H1 (cell line): ENCODE measurements around the gene AP5S1. TPM values are rescaled to one million over a fixed set of nuclear protein-coding genes. Genes with fewer than 3 reads are reported as not detected.

Experiments
- CTCF ChIA-PET: fragments of 300-600 bp; sonication (Branson Sonifier 250); formaldehyde crosslinking; loops from one replicate; lab custom pipeline; 2021; ENCODE audit not compliant: partially characterized antibody; lab: Charles Lee
- POLR2A ChIA-PET: fragments of 300-600 bp; sonication (Branson Sonifier 250); formaldehyde crosslinking; loops from one replicate; lab custom pipeline; 2021; ENCODE audit warnings: inconsistent platforms; ENCODE audit not compliant: partially characterized antibody; lab: Charles Lee
- DNase-seq, 2 experiments: peaks; one replicate each; pipeline versions ENCODE4 v3.0.0 to v3.0.0-alpha.2; 2010 to 2022; ENCODE audit warnings: low spot score in 2 of 2, low read depth in 1 of 2, mixed read lengths in 1 of 2
- FAIRE-seq: peaks from 2 replicates; lab custom pipeline; 2011; peaks lifted over from hg19 to GRCh38; lab: Jason Lieb, UNC
- H2AFZ ChIP-seq: 2 replicates; pipeline ENCODE4 v1.8.1; 2012; ENCODE audit warnings: low read length, inconsistent platforms
- H2AK5ac ChIP-seq: 2 replicates; pipeline ENCODE4 v1.6.1; 2013; ENCODE audit warnings: low read depth, low read length
- H2BK120ac ChIP-seq: replicated peaks from 2 replicates; pipeline ENCODE3; 2013; ENCODE audit warnings: low read depth, low read length, inconsistent platforms
- H2BK12ac ChIP-seq: 2 replicates; pipeline ENCODE4 v1.6.1; 2013; ENCODE audit warnings: low read depth, low read length
- H2BK15ac ChIP-seq: 2 replicates; pipeline ENCODE4 v1.6.1; 2013; ENCODE audit warnings: low read length
- H2BK20ac ChIP-seq: 2 replicates; pipeline ENCODE4 v1.6.1; 2013; ENCODE audit warnings: low read length
- H2BK5ac ChIP-seq: 2 replicates; pipeline ENCODE4 v1.6.1; 2013; ENCODE audit warnings: low read depth, low read length
- H3K14ac ChIP-seq: 2 replicates; pipeline ENCODE4 v1.6.1; 2013; ENCODE audit warnings: inconsistent platforms; ENCODE audit not compliant: insufficient read length
- H3K18ac ChIP-seq: 2 replicates; pipeline ENCODE4 v1.6.1; 2013; ENCODE audit warnings: low read length; ENCODE audit errors: extremely low read depth
- H3K23ac ChIP-seq: 2 replicates; pipeline ENCODE4 v1.6.1; 2013; ENCODE audit warnings: inconsistent platforms; ENCODE audit not compliant: insufficient read length
- H3K23me2 ChIP-seq: 2 replicates; pipeline ENCODE4 v1.6.1; 2013; ENCODE audit warnings: low read depth, low read length
- H3K27ac ChIP-seq: 2 replicates; pipeline ENCODE4 v1.6.1; 2011; ENCODE audit warnings: low read depth, low read length, inconsistent platforms
- H3K27me3 ChIP-seq, 4 experiments: replicated peaks in 1 of 4; 1 replicate in 1 of 4; 2 replicates in 3 of 4; pipeline versions ENCODE4 v1.6.1 to v1.8.1; 2011 to 2013; ENCODE audit warnings: low read length in 3 of 4, mild to moderate bottlenecking in 3 of 4, inconsistent platforms in 2 of 4, mixed read lengths in 2 of 4, moderate library complexity in 1 of 4; ENCODE audit not compliant: control insufficient read depth in 3 of 4, insufficient read depth in 3 of 4; ENCODE audit errors: extremely low read depth in 1 of 4
- H3K36me3 ChIP-seq, 4 experiments: 2 replicates each; pipeline versions ENCODE4 v1.6.1 to v1.8.1; 2011 to 2013; ENCODE audit warnings: mild to moderate bottlenecking in 4 of 4, low read length in 3 of 4, moderate library complexity in 2 of 4, control low read depth in 1 of 4, inconsistent platforms in 1 of 4; ENCODE audit not compliant: insufficient read depth in 4 of 4, control insufficient read depth in 2 of 4
- H3K4ac ChIP-seq: replicated peaks from 2 replicates; pipeline ENCODE3; 2013; ENCODE audit warnings: low read length, low read depth, mixed read lengths, inconsistent platforms; ENCODE audit not compliant: insufficient read length
- H3K4me1 ChIP-seq, 4 experiments: replicated peaks in 1 of 4; 1 replicate in 1 of 4; 2 replicates in 3 of 4; pipeline versions ENCODE4 v1.6.1 to v1.8.1; 2011 to 2013; ENCODE audit warnings: low read length in 3 of 4, inconsistent platforms in 2 of 4, mixed read lengths in 1 of 4; ENCODE audit not compliant: insufficient read depth in 4 of 4, control insufficient read depth in 3 of 4
- H3K4me2 ChIP-seq, 2 experiments: 2 replicates each; pipeline versions ENCODE4 v1.6.1 to v1.8.1; 2011 to 2013; ENCODE audit warnings: low read depth in 2 of 2, low read length in 2 of 2, control low read depth in 1 of 2, inconsistent platforms in 1 of 2, mild to moderate bottlenecking in 1 of 2; ENCODE audit not compliant: insufficient read depth in 1 of 2
- H3K4me3 ChIP-seq, 4 experiments: fragments of 200-600, 300-600 bp in 1 of 4; sonication (generic), shearing (Covaris generic), sonication (Bioruptor Twin) in 1 of 4; 2 replicates each; pipeline versions ENCODE4 v1.5.1 to v1.8.1; 2011 to 2016; ENCODE audit warnings: low read length in 4 of 4, low read depth in 3 of 4, control low read depth in 2 of 4, inconsistent platforms in 2 of 4, mild to moderate bottlenecking in 2 of 4, mixed read lengths in 1 of 4, moderate library complexity in 1 of 4; ENCODE audit not compliant: insufficient read depth in 2 of 4; ENCODE audit errors: extremely low read depth in 1 of 4
- H3K56ac ChIP-seq: replicated peaks from 2 replicates; pipeline ENCODE3; 2013; ENCODE audit warnings: low read depth, mild to moderate bottlenecking, mixed read lengths, low read length, inconsistent platforms; ENCODE audit not compliant: insufficient read length
- H3K79me1 ChIP-seq: 2 replicates; pipeline ENCODE4 v1.6.1; 2013; ENCODE audit warnings: low read depth, low read length, control low read depth
- H3K79me2 ChIP-seq, 2 experiments: 2 replicates each; pipeline versions ENCODE4 v1.6.1 to v1.8.1; 2012 to 2013; ENCODE audit warnings: low read length in 2 of 2, mild to moderate bottlenecking in 2 of 2, inconsistent platforms in 1 of 2; ENCODE audit not compliant: insufficient read depth in 2 of 2, control insufficient read depth in 1 of 2
- H3K9ac ChIP-seq, 4 experiments: replicated peaks in 1 of 4; 1 replicate in 1 of 4; 2 replicates in 3 of 4; pipeline versions ENCODE4 v1.6.1 to v1.8.1; 2011 to 2013; ENCODE audit warnings: low read depth in 3 of 4, low read length in 3 of 4, control low read depth in 2 of 4, mild to moderate bottlenecking in 2 of 4, moderate library complexity in 2 of 4, inconsistent platforms in 1 of 4; ENCODE audit errors: extremely low read depth in 1 of 4
- H3K9me3 ChIP-seq, 2 experiments: 2 replicates each; pipeline versions ENCODE4 v1.6.1 to v1.8.1; 2012 to 2013; ENCODE audit warnings: mild to moderate bottlenecking in 2 of 2, moderate library complexity in 2 of 2, control low read depth in 1 of 2, inconsistent platforms in 1 of 2, low read depth in 1 of 2, low read length in 1 of 2, mixed read lengths in 1 of 2; ENCODE audit not compliant: insufficient read depth in 2 of 2
- H4K20me1 ChIP-seq, 2 experiments: replicated peaks in 1 of 2; 2 replicates each; pipeline versions ENCODE3 to v1.8.1; 2011 to 2013; ENCODE audit warnings: inconsistent platforms in 2 of 2, low read length in 2 of 2, mild to moderate bottlenecking in 1 of 2; ENCODE audit not compliant: insufficient read depth in 2 of 2, control insufficient read depth in 1 of 2
- H4K5ac ChIP-seq: 2 replicates; pipeline ENCODE4 v1.6.1; 2013; ENCODE audit warnings: low read length, low read depth, mixed read lengths, inconsistent platforms; ENCODE audit not compliant: insufficient read length
- H4K8ac ChIP-seq: 2 replicates; pipeline ENCODE4 v1.8.0; 2013; ENCODE audit warnings: mild to moderate bottlenecking, moderate library complexity, low read length, inconsistent platforms; ENCODE audit not compliant: insufficient read depth; ENCODE audit errors: extremely low read depth
- H4K91ac ChIP-seq: replicated peaks from 2 replicates; pipeline ENCODE3; 2013; ENCODE audit warnings: low read length, mixed read lengths, inconsistent platforms; ENCODE audit not compliant: insufficient read length
- BRCA1 ChIP-seq: IDR thresholded peaks from 2 replicates; pipeline ENCODE4 v1.6.1; 2012; ENCODE audit warnings: low read depth, low read length, improper control_type of control experiment
- CBX8 ChIP-seq: fragments of 300-800, 300-1000 bp; sonication (generic); IDR thresholded peaks from 2 replicates; pipeline ENCODE4 v1.7.1; 2016; ENCODE audit warnings: low read depth, low read length, borderline replicate concordance
- JUN ChIP-seq: IDR thresholded peaks from 2 replicates; pipeline ENCODE4 v1.6.1; 2011; ENCODE audit warnings: low read depth, mild to moderate bottlenecking, improper control_type of control experiment, low read length
- JUND ChIP-seq: IDR thresholded peaks from 2 replicates; pipeline ENCODE4 v1.6.1; 2011; ENCODE audit warnings: mild to moderate bottlenecking, improper control_type of control experiment, low read length
- POLR2A ChIP-seq, 2 experiments: IDR thresholded peaks; 1 replicate in 1 of 2; 2 replicates in 1 of 2; pipeline ENCODE4 v1.6.1; 2011; ENCODE audit warnings: low read depth in 2 of 2, low read length in 2 of 2, mild to moderate bottlenecking in 2 of 2; ENCODE audit errors: control extremely low read depth in 1 of 2
- SIN3A ChIP-seq, 2 experiments: IDR thresholded peaks in 1 of 2; conservative IDR thresholded peaks in 1 of 2; 2 replicates each; pipeline ENCODE4 v1.6.1; 2011 to 2012; ENCODE audit warnings: low read length in 2 of 2, improper control_type of control experiment in 1 of 2, low read depth in 1 of 2, mild to moderate bottlenecking in 1 of 2
- SP1 ChIP-seq: IDR thresholded peaks from 2 replicates; pipeline ENCODE4 v1.6.1; 2011; ENCODE audit warnings: low read depth, low read length
- TBP ChIP-seq: IDR thresholded peaks from 2 replicates; pipeline ENCODE4 v1.6.1; 2011; ENCODE audit warnings: low read depth, low read length, improper control_type of control experiment
- YY1 ChIP-seq: IDR thresholded peaks from 2 replicates; pipeline ENCODE4 v1.6.1; 2011; ENCODE audit warnings: low read depth, mild to moderate bottlenecking, low read length
- WGBS, 2 experiments: shearing (Covaris generic) in 1 of 2; methylation state at CpG; one replicate each; pipeline versions ENCODE4 v1.1.6 to v1.1.7; 2013 to 2015; ENCODE audit warnings: low lambda C conversion rate in 2 of 2, mixed read lengths in 2 of 2, inconsistent platforms in 1 of 2, low coverage in 1 of 2, missing lambda C conversion rate in 1 of 2; ENCODE audit not compliant: insufficient replicate concordance in 2 of 2, insufficient coverage in 1 of 2, insufficient read length in 1 of 2; ENCODE audit errors: extremely low coverage in 1 of 2, missing lambda C conversion rate in 1 of 2; 5-methylcytosine and 5-hydroxymethylcytosine counted together
- polyA plus RNA-seq, 7 experiments: library from polyadenylated mRNA; depleted of rRNA in 3 of 7; stranded (reverse) in 5 of 7; unstranded in 2 of 7; fragments of >200 nt in 5 of 7; fragments of 200-250 nt in 2 of 7; gene quantifications; 1 replicate in 5 of 7; 2 replicates in 1 of 7; 4 replicates in 1 of 7; pipeline versions ENCODE4 v1.2.1 to v1.2.3, GENCODE V29; 2011 to 2013; ENCODE audit warnings: missing spikeins in 2 of 7, mixed read lengths in 2 of 7
- total RNA-seq: library from RNA; stranded (reverse); fragmentation: NEBNext Ultra II Directional; extraction: Animal tissue kit (Norgen Biotek cat#: 25700); gene quantifications from 2 replicates; pipeline ENCODE4 v1.2.1, GENCODE V29; 2021

AP5S1 gene
- total and polyA plus RNA-seq, 2 of the 8 experiments (the other 6 are each of a cell fraction or from before 2014, with no cell fraction given), result 3.3 to 3.7 TPM

- H3K4me3 ChIP-seq, result no peak overlapping the region
- no peak overlapping the region for H3K27ac ChIP-seq
- H3K18ac ChIP-seq, result no peak overlapping the region
- H2BK20ac ChIP-seq, result no peak overlapping the region
- no peak overlapping the region for H2BK120ac ChIP-seq
- no peak overlapping the region for H2AFZ ChIP-seq
- no peaks in the 10 kb centered on the region for H3K23me2 ChIP-seq
- H4K5ac ChIP-seq, result no peak overlapping the region
- no peak overlapping the region for H4K8ac ChIP-seq
- no peaks in the 10 kb centered on the region for H3K9me3 ChIP-seq
- DNase-seq, result no peak
- no peak for TF ChIP-seq BRCA1
- no peak for TF ChIP-seq POLR2A (IDR thresholded peaks at IDR 0.05; ENCODE audit: control extremely low read depth in 1 of 2, low read depth in 2 of 2, low read length in 2 of 2)
- TF ChIP-seq SP1, result no peak
- TF ChIP-seq JUND, result no peak
- TF ChIP-seq SIN3A (conservative IDR thresholded peaks at IDR 0.05 in 1 of 2, IDR thresholded peaks at IDR 0.05 in 1 of 2; ENCODE audit: low read depth in 1 of 2, low read length in 2 of 2), result no peak
- TF ChIP-seq JUN, result no peak
- no peak for TF ChIP-seq YY1
- no peak for TF ChIP-seq CBX8
- TF ChIP-seq TBP, result no peak
- H2BK5ac ChIP-seq, result no peak overlapping the region
- no peaks in the 10 kb centered on the region for H3K79me2 ChIP-seq
- H2BK15ac ChIP-seq, result no peak overlapping the region
- FAIRE-seq, result no peak
- no peak overlapping the region for H3K23ac ChIP-seq
- H4K20me1 ChIP-seq, result peaks cover 3% of the 10 kb centered on the region in 2 experiments
- no peak overlapping the region for H3K56ac ChIP-seq
- 79% methylated on average over 6 of the region's 6 CpGs; no CpG with 5 or more reads in 1 of the 2 experiments for WGBS, 2 experiments
- H4K91ac ChIP-seq, result no peak overlapping the region
- H3K27me3 ChIP-seq, result no peaks in the 10 kb centered on the region
- CTCF ChIA-PET, result interaction anchor here (0.5 kb wide), 1 partner anchor 34 kb away, joined by 4 read pairs; no protein-coding TSS in a partner anchor
- no peak overlapping the region for H3K14ac ChIP-seq
- no peaks in the 10 kb centered on the region; the same call in 1 of the 2 replicates for H3K79me1 ChIP-seq
- no peak overlapping the region for H3K9ac ChIP-seq
- H3K4ac ChIP-seq, result no peak overlapping the region
- no peak overlapping the region for H2AK5ac ChIP-seq
- POLR2A ChIA-PET, result interaction anchor here (1.1 kb wide), 2 partner anchors 51 to 62 kb away, joined by 3 read pairs; no protein-coding TSS in a partner anchor
- H3K4me2 ChIP-seq, result no peak overlapping the region
- H3K4me1 ChIP-seq, result peaks cover 13 to 36% (median 27%) of the 10 kb centered on the region in 4 experiments
- H2BK12ac ChIP-seq, result no peak overlapping the region
- H3K36me3 ChIP-seq, result peaks cover 4 to 35% (median 30%) of the 10 kb centered on the region in 4 experiments
Observed at GRCh38 chr20:3803854-3804253, 16.5 kb upstream of the AP5S1 start.
